Renal cortical epithelial cell (primary cell): ENCODE data around the gene TMEM217. TPM values are rescaled to one million over a fixed set of nuclear protein-coding genes. Genes with fewer than 3 reads are reported as not detected.
A peak's percentile ranks its signal among the peaks of the same experiment; 100 is the strongest.

Source experiments
- DNase-seq: peaks from one replicate; pipeline ENCODE4 v3.0.0-alpha.2; 2011; ENCODE audit warnings: low read depth
- total RNA-seq: library from RNA; depleted of rRNA; stranded (reverse); fragments of >200 nt; gene quantifications from 2 replicates; pipeline ENCODE4 v1.2.3, GENCODE V29; 2014

The TMEM217 gene
- total RNA-seq, 1 donor from 2014 or later: 5.7 TPM

GRCh38 chr6:37169496-37170272 is 88.3 kb downstream of the TMEM217 start, which contains the start of gene PIM1:
PIM1 (plus strand) TSS chr6:37170152; CDS start chr6:37170576, 424 bp downstream.
- DNase-seq: peak; percentile 74

GRCh38 chr6:37168811-37169495 is 89.0 kb downstream of the TMEM217 start:
- peak; percentile 81 for DNase-seq

DNA sequence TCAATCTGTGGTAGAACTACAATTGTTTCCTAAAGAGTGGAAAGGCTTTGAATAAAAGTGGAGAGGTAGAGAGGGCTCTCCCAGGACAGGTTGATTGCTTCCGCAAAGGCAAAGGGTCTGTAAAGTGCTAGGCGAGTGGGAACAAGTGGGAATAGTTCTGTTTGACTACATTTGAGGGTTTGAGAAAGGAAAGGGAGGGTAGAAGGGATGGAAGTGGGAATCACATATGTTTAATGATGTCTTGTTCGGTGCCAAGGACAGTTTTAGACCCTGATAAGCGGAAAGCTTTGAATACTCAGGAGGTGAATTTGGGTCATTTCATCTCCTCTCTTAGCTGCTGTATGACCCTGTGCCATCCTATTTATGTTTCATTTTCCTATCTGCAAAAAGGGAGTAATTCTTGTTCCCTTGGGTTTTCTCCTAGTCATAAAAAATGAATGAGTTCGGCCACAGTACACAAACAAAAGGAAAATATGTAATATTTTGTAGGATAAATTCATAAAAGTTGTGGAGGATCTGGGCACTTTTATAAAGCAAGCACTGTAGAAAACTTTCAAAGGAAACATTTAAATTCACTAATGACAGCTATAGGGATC is 89.7 kb downstream of the TMEM217 start:
- no peak for DNase-seq

GRCh38 chr6:37162740-37163139 is 95.2 kb downstream of the TMEM217 start:
- DNase-seq: no peak

Other genes starting within 250 kb of the TMEM217 start
- gene PIM1, start 88.0 kb downstream of the TMEM217 start, total RNA-seq: 6.6 and 9.9 TPM in 2 replicates
- 8.2 and 12.5 TPM in 2 replicates for gene TBC1D22B, start 372 bp downstream of the TMEM217 start, total RNA-seq
- gene RNF8, start 95.8 kb upstream of the TMEM217 start, total RNA-seq: 24.5 and 31.3 TPM in 2 replicates
- gene CMTR1, start 175.1 kb upstream of the TMEM217 start, total RNA-seq: 33.2 and 41.7 TPM in 2 replicates
- gene CCDC167, start 241.7 kb upstream of the TMEM217 start, total RNA-seq: 21.1 and 46.5 TPM in 2 replicates